Measurements from ENCODE around the gene SH3PXD2A.
A peak's percentile ranks its signal among the peaks of the same experiment; 100 is the strongest.
"Not testable (repeated sequence)": the region's sequence is repeated elsewhere in the genome, so short reads cannot be mapped to it uniquely, and the experiment has no call there.

The SH3PXD2A gene

GRCh38 chr10:103789771-103790201 is 65.6 kb downstream of the SH3PXD2A start:
- DNase-seq = no peak

- DNase-seq = no peak
These were observed 66.2 kb downstream of the SH3PXD2A start for GRCh38 chr10:103789161-103789560.

GRCh38 chr10:103787331-103787730 is 68.0 kb downstream of the SH3PXD2A start:
- DNase-seq = no peak

GRCh38 chr10:103786020-103786419 is 69.4 kb downstream of the SH3PXD2A start:
- DNase-seq = no peak

DNA sequence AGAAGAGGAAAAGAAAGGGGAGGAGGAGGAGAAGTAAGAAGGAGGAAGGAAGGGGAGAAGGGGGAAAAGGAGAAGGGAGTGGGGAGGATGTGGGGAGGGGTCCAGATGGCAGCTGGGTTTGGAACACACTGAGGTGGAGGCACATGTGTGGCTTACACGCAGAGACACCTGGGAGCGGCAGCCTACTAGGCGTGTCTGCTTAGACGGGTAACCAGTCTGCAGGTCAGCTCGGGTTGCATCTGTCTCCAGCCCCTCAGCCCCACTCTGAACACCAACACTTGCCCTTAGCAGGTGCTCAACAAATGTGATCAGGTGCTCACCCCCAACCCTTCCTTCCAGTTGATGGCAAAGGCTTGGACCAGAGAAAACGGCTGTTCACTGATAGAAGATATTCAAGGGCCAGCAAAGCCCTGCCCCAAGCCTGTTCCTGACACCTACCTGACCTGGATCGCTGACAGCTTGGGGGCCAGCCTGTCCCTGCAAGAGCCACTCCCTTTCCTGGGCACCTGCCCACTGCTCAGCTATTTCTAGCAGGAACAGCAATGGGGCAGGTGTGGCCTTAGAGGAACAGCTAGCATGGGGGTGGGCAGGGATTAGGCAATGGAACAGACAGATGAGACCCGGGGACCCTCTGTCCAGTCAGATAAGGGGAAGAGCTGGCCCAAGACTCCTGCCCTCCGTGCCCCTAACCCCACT is 70.5 kb downstream of the SH3PXD2A start:
- no peak for DNase-seq

- DNase-seq = no peak
These were observed 71.3 kb downstream of the SH3PXD2A start for GRCh38 chr10:103784089-103784488.

- DNase-seq = no peak
These were observed 71.7 kb downstream of the SH3PXD2A start for GRCh38 chr10:103783681-103784080.

- DNase-seq = no peak
These were observed 73.9 kb downstream of the SH3PXD2A start for GRCh38 chr10:103781329-103782061.

GRCh38 chr10:103780242-103781149 is 74.9 kb downstream of the SH3PXD2A start:
- no peak for DNase-seq

- DNase-seq = no peak
These were observed 76.8 kb downstream of the SH3PXD2A start for GRCh38 chr10:103778358-103779139.

GRCh38 chr10:103776878-103777591 is 78.3 kb downstream of the SH3PXD2A start:
- no peak for DNase-seq

- DNase-seq = no peak
These were observed 79.6 kb downstream of the SH3PXD2A start for GRCh38 chr10:103775776-103776175.

DNA sequence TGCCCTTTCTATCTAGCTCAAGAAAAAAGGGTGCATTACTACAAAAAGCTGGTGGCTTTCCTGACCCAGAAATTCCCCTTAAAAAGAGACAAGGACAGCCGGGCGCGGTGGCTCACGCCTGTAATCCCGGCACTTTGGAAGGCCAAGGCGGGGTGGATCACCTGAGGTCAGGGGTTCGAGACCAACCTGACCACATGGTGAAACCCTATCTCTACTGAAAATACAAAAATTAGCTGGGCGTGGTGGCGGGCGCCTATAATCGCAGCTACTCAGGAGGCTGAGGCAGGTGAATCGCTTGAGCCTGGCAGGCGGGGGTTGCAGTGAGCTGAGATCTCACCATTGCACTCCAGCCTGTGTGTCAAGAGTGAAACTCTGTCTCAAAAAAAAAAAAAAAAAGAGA is 82.5 kb downstream of the SH3PXD2A start:
- not testable (repeated sequence) for DNase-seq

GRCh38 chr10:103772096-103772845 is 83.1 kb downstream of the SH3PXD2A start:
- peak; percentile 2 for DNase-seq

DNA sequence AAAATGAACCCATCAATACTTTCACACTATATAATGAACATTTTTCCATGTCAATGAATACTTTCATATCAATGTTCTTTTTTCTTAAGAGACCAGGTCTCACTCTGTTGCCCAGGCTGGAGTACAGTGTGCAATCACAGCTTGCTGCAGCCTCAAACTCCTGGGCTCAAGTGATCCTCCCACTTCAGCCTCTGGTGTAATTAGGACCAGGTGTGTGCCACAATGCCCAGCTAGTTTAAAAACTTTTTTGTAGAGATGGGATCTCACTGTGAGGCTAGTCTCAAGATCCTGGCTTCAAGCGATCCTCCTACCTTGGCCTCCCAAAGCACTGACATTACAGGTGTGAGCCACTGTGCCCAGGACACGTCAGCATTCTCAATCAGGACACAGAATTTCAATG is 85.2 kb downstream of the SH3PXD2A start:
- DNase-seq = no peak

DNA sequence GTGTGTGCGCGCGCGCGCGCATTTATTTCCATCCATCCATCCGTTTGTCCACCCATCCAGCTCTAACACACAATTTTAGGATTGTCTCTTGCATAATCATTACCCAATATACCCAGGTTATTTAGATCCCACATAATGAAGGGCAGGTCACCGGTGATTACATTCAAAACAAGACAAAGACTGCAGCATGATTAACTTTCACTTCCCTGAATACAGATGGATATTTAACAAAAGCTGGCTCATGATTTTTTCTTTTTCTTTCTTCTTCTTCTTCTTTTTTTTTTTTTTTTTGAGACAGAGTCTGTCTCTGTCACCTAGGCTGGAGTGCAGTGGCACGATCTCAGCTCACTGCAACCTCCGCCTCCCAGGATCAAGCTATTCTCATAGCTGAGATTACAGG is 86.2 kb downstream of the SH3PXD2A start:
- no peak for DNase-seq

GRCh38 chr10:103768345-103768744 is 87.0 kb downstream of the SH3PXD2A start:
- no peak for DNase-seq

DNA sequence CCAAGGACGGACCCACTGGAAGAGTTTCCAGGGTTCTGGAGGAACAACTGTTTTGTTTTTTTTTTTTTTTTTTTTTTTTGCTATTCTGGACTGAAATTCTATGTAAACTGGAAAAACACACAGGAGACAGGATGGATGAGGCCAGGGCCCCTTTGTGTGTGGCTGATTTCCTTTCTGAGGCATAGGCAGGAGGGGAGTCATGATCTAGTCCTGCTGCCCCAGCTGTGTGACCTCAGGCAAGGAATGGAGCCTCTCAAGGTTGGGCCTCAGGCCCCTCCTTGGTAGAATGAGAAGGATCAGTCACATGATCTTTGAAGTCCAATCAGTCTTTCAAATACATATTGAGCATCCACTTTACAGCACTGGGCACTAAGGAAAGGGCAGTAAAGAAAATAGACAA is 87.6 kb downstream of the SH3PXD2A start:
- no peak for DNase-seq

GRCh38 chr10:103766751-103767505 is 88.4 kb downstream of the SH3PXD2A start:
- DNase-seq = peak; percentile 17

DNA sequence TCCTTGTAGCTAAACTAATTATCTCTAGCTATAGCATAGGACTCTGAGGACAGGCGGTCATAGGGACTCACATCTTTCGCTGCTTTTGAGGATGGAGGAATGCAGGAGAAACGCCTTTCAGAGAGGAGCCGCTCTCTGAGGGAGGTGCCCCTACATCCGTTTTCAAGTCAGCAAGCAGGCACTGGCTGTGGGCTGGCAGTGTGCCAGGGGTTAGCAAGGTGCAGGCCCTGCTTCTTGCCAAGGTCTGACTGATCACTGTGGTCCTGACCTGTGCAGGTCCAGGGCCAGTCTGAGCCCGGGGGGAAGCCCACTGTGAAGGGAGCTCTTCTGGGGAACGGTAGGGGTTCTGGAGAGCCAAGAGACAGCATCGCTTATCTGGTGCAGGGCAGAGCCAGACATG is 89.4 kb downstream of the SH3PXD2A start:
- no peak for DNase-seq
